HEK293 (cell line): ENCODE measurements around the gene GSS.

Experiments used
- CTCF ChIA-PET: fragments of 350-600 bp; formaldehyde crosslinking; extraction: SDS; loops from one replicate; lab custom pipeline; 2021; ENCODE audit warnings: antibody characterized with exemption; lab: Yijun Ruan, JAX
- POLR2A ChIA-PET: fragments of 300-600 bp; formaldehyde crosslinking; extraction: SDS; loops from one replicate; lab custom pipeline; 2020; ENCODE audit warnings: antibody characterized with exemption, inconsistent platforms; lab: Yijun Ruan, JAX
- H3K27ac ChIP-seq: fragments of 200-500 bp; sonication (Bioruptor generic); 2 replicates; pipeline ENCODE4 v1.5.1; 2014; ENCODE audit warnings: low read depth, low read length, control low read depth, inconsistent platforms; ENCODE audit errors: extremely low read depth
- H3K36me3 ChIP-seq, 2 experiments: fragments of 200-500 bp in 1 of 2; sonication (Bioruptor generic) in 1 of 2; 1 replicate in 1 of 2; 2 replicates in 1 of 2; pipeline ENCODE4 v1.5.1; 2014 to 2017; ENCODE audit warnings: inconsistent platforms in 2 of 2, low read length in 2 of 2; ENCODE audit not compliant: control insufficient read depth in 2 of 2, insufficient read depth in 1 of 2
- H3K4me1 ChIP-seq: fragments of 200-500 bp; sonication (Bioruptor generic); 2 replicates; pipeline ENCODE4 v1.5.1; 2014; ENCODE audit warnings: mild to moderate bottlenecking, low read length, inconsistent platforms; ENCODE audit not compliant: control insufficient read depth, insufficient read depth
- H3K4me3 ChIP-seq: 2 replicates; pipeline ENCODE4 v1.5.1; 2011; ENCODE audit warnings: low read depth, mild to moderate bottlenecking, control low read depth, low read length, moderate library complexity
- H3K9me3 ChIP-seq: fragments of 200-500 bp; sonication (Bioruptor generic); 2 replicates; pipeline ENCODE4 v1.5.1; 2014; ENCODE audit warnings: low read depth, low read length, inconsistent platforms; ENCODE audit not compliant: control insufficient read depth, insufficient read depth
- HOXA7 ChIP-seq: sonication (generic); formaldehyde crosslinking; IDR thresholded peaks from 2 replicates; pipeline ENCODE4 v1.8.1; 2022; ENCODE audit warnings: missing genetic modification reagents, borderline replicate concordance
- IKZF3 ChIP-seq: fragments of 450-650 bp; IDR thresholded peaks from 2 replicates; pipeline ENCODE4 v1.5.0; 2018; ENCODE audit warnings: missing biosample characterization, mild to moderate bottlenecking, missing genetic modification characterization, moderate library complexity
- KLF1 ChIP-seq: fragments of 450-650 bp; formaldehyde crosslinking; IDR thresholded peaks from 2 replicates; pipeline ENCODE4 v1.5.1; 2016; ENCODE audit warnings: missing biosample characterization, missing genetic modification characterization
- ZFP69B ChIP-seq: fragments of 450-650 bp; formaldehyde crosslinking; IDR thresholded peaks from 2 replicates; pipeline ENCODE4 v1.5.1; 2016; ENCODE audit warnings: missing biosample characterization, missing genetic modification characterization
- ZNF121 ChIP-seq: fragments of 450-650 bp; formaldehyde crosslinking; IDR thresholded peaks from 2 replicates; pipeline ENCODE4 v1.5.1; 2016; ENCODE audit warnings: missing biosample characterization, missing genetic modification characterization
- ZNF37A ChIP-seq: fragments of 450-650 bp; IDR thresholded peaks from 2 replicates; pipeline ENCODE4 v1.5.1; 2018; ENCODE audit warnings: missing biosample characterization, missing genetic modification characterization
- ZNF48 ChIP-seq: fragments of 450-650 bp; formaldehyde crosslinking; IDR thresholded peaks from 2 replicates; pipeline ENCODE4 v1.5.1; 2016; ENCODE audit warnings: missing biosample characterization, missing genetic modification characterization
- ZNF530 ChIP-seq: fragments of 450-650 bp; formaldehyde crosslinking; IDR thresholded peaks from 2 replicates; pipeline ENCODE4 v1.5.1; 2016; ENCODE audit warnings: low read depth, missing biosample characterization, missing genetic modification characterization
- ZNF701 ChIP-seq: fragments of 450-650 bp; formaldehyde crosslinking; IDR thresholded peaks from 2 replicates; pipeline ENCODE4 v1.5.1; 2016; ENCODE audit warnings: missing biosample characterization, missing genetic modification characterization
- ZNF707 ChIP-seq: fragments of 450-650 bp; formaldehyde crosslinking; IDR thresholded peaks from 2 replicates; pipeline ENCODE4 v1.5.1; 2016; ENCODE audit warnings: missing biosample characterization, missing genetic modification characterization
- ZNF747 ChIP-seq: fragments of 450-650 bp; formaldehyde crosslinking; IDR thresholded peaks from 2 replicates; pipeline ENCODE4 v1.5.1; 2016; ENCODE audit warnings: missing biosample characterization, missing genetic modification characterization
- TF ChIP-seq, protein P1 (sequence below): IDR thresholded peaks from 2 replicates; pipeline ENCODE4 v1.6.1; 2011; ENCODE audit warnings: mild to moderate bottlenecking, low read depth, low read length, borderline replicate concordance
- TF ChIP-seq, protein P2 (sequence below): fragments of 450-650 bp; formaldehyde crosslinking; IDR thresholded peaks from 2 replicates; pipeline ENCODE4 v1.5.1; 2016; ENCODE audit warnings: missing biosample characterization, missing genetic modification characterization, low read depth
- TF ChIP-seq, protein P3 (sequence below): fragments of 450-650 bp; formaldehyde crosslinking; conservative IDR thresholded peaks from 2 replicates; pipeline ENCODE4 v1.5.1; 2016; ENCODE audit warnings: low read depth, missing biosample characterization, missing genetic modification characterization

Gene GSS

DNA sequence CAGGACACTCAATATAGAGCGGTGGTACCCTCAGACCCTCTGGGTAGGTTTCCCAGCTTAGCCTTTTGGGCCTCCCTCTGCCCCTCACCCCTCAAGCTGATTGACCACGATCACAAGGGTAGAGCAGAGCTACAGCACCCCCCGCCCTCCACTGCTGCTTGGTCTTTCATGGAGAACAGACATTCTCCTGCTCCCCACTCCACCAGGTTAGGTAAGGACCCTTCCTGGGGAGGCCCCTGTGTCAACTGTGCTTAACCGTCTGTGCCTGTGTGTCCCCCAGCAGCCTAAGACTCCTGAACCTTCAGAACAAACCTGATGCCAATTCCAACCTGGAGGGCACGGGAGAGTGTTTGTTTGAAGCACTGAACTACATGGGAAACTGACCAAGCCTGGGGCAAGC is 11.8 kb upstream of the GSS start (continued):
- TF ChIP-seq, protein P1, sequence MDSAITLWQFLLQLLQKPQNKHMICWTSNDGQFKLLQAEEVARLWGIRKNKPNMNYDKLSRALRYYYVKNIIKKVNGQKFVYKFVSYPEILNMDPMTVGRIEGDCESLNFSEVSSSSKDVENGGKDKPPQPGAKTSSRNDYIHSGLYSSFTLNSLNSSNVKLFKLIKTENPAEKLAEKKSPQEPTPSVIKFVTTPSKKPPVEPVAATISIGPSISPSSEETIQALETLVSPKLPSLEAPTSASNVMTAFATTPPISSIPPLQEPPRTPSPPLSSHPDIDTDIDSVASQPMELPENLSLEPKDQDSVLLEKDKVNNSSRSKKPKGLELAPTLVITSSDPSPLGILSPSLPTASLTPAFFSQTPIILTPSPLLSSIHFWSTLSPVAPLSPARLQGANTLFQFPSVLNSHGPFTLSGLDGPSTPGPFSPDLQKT = no peak
- TF ChIP-seq ZNF701 (tag by site-specific recombination) (no peak), ZNF37A (tag by site-specific recombination) (no peak), ZNF747 (no peak), HOXA7 (CRISPR knock-in tag) (no peak), ZNF707 (tag by site-specific recombination) (no peak)

DNA sequence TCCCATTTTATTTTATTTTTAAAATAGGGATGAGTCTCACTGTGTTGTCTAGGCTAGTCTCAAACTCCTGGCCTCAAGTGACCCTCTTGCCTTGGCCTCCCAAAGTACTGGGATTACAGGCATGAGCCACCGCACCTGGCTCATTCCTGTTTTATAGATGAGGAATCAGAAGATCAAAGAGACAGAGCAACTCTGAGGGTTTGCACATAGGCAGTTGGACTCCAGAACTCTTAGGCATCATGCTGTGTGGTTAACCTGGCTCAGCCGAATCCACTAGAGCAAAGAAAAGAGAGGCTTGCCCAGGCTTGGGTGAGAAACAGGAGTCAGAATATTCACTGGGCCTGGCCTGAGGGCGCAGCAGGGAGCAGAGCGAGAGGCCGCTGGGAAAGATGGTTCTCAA is 9.4 kb upstream of the GSS start:
- CTCF ChIA-PET = no interaction called here
- no peaks in the 10 kb centered on the region for H3K36me3 ChIP-seq
- no peak overlapping the region for H3K27ac ChIP-seq
- no peak overlapping the region for H3K4me3 ChIP-seq
- no peaks in the 10 kb centered on the region for H3K4me1 ChIP-seq
- POLR2A ChIA-PET = no interaction called here
- H3K9me3 ChIP-seq = no peaks in the 10 kb centered on the region
- TF ChIP-seq ZFP69B (tag by site-specific recombination) = no peak
- TF ChIP-seq ZNF701 (tag by site-specific recombination) = no peak
- no peak for TF ChIP-seq KLF1 (tag by site-specific recombination)
- TF ChIP-seq ZNF48 (tag by site-specific recombination) = no peak
- TF ChIP-seq, protein P2, sequence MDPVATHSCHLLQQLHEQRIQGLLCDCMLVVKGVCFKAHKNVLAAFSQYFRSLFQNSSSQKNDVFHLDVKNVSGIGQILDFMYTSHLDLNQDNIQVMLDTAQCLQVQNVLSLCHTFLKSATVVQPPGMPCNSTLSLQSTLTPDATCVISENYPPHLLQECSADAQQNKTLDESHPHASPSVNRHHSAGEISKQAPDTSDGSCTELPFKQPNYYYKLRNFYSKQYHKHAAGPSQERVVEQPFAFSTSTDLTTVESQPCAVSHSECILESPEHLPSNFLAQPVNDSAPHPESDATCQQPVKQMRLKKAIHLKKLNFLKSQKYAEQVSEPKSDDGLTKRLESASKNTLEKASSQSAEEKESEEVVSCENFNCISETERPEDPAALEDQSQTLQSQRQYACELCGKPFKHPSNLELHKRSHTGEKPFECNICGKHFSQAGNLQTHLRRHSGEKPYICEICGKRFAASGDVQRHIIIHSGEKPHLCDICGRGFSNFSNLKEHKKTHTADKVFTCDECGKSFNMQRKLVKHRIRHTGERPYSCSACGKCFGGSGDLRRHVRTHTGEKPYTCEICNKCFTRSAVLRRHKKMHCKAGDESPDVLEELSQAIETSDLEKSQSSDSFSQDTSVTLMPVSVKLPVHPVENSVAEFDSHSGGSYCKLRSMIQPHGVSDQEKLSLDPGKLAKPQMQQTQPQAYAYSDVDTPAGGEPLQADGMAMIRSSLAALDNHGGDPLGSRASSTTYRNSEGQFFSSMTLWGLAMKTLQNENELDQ (tag by site-specific recombination) = no peak
- TF ChIP-seq, all 188 proteins: peak for 0

DNA sequence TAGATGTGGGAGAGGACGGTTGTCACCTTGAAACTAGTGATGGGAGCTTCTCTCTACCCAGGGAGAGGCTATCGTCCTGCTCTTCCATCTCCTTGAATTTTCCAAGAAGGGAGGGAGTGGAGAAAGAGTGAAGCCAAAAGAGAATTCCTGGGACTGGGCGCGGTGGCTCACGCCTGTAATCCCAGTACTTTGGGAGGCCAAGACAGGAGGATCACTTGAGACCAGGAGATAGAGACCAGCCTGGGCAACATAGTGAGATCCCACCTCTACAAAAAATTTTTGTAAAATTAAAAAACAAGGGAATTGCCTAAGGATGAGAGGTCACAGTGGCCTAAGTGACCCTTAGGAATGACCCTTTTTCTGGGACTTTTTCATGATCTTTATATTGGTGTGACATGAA is 8.9 kb upstream of the GSS start:
- TF ChIP-seq, protein P3, sequence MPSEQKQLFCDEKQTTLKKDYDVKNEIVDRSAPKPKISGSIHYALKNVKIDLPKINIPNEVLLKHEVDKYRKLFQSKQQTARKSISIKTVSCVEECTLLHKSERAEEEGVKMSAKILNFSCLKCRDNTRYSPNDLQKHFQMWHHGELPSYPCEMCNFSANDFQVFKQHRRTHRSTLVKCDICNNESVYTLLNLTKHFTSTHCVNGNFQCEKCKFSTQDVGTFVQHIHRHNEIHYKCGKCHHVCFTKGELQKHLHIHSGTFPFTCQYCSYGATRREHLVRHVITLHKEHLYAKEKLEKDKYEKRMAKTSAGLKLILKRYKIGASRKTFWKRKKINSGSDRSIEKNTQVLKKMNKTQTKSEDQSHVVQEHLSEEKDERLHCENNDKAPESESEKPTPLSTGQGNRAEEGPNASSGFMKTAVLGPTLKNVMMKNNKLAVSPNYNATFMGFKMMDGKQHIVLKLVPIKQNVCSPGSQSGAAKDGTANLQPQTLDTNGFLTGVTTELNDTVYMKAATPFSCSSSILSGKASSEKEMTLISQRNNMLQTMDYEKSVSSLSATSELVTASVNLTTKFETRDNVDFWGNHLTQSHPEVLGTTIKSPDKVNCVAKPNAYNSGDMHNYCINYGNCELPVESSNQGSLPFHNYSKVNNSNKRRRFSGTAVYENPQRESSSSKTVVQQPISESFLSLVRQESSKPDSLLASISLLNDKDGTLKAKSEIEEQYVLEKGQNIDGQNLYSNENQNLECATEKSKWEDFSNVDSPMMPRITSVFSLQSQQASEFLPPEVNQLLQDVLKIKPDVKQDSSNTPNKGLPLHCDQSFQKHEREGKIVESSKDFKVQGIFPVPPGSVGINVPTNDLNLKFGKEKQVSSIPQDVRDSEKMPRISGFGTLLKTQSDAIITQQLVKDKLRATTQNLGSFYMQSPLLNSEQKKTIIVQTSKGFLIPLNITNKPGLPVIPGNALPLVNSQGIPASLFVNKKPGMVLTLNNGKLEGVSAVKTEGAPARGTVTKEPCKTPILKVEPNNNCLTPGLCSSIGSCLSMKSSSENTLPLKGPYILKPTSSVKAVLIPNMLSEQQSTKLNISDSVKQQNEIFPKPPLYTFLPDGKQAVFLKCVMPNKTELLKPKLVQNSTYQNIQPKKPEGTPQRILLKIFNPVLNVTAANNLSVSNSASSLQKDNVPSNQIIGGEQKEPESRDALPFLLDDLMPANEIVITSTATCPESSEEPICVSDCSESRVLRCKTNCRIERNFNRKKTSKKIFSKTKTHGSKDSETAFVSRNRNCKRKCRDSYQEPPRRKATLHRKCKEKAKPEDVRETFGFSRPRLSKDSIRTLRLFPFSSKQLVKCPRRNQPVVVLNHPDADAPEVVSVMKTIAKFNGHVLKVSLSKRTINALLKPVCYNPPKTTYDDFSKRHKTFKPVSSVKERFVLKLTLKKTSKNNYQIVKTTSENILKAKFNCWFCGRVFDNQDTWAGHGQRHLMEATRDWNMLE (tag by site-specific recombination) = no peak
- peak; percentile 70; the same call in 1 of the 2 replicates for TF ChIP-seq ZNF121 (tag by site-specific recombination)
- no peak for TF ChIP-seq IKZF3 (tag by site-specific recombination)
- no peak for TF ChIP-seq ZNF530 (tag by site-specific recombination)
- Histone ChIP-seq H3K9me3 (no peaks in the 10 kb centered on the region), H3K4me3 (no peak overlapping the region), H3K4me1 (no peaks in the 10 kb centered on the region), H3K36me3 (no peaks in the 10 kb centered on the region), H3K27ac (no peak overlapping the region)
- ChIA-PET CTCF (interaction anchor here (2.4 kb wide), 1 partner anchor 90 kb away, joined by 9 read pairs; no protein-coding TSS in a partner anchor), POLR2A (no interaction called here)
